Body of pancreas (tissue), 4 donors: ENCODE data around the gene GFAP.

Experiments
- POLR2A ChIP-seq, 3 donors: fragments of 450-650 bp; IDR thresholded peaks; one replicate each; pipeline ENCODE4 v1.6.1; 2016; ENCODE audit warnings: antibody characterized with exemption in 3 of 3, mild to moderate bottlenecking in 2 of 3
- TF ChIP-seq, protein P1 (sequence below), 7 experiments: fragments of 450-650 bp in 4 of 7; fragments of 200-600 bp in 3 of 7; sonication (generic) in 3 of 7; IDR thresholded peaks; one replicate each; pipeline ENCODE4 v1.5.1; 2016 to 2019; ENCODE audit warnings: antibody characterized with exemption in 7 of 7

DNA sequence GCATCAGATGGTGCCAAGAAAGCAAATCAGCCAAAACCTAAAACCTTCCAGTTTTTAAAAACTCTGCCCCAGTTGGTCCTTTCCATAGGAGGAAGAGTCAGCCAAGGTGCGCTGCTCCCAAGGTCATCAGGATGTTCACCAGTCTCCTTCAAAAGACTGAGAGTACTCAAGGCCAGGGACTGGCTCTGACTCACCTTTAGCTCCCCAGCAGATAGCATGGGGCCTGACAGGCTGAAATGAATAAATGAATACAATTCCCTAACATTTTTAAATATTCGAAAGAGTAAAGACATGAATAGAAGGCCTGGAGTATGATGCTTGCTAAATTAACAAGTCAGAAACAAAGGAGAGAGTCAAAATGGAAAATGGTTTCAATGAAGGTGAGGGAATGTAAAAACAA, 35.2 kb downstream of the GFAP start:
- TF ChIP-seq, protein P1, sequence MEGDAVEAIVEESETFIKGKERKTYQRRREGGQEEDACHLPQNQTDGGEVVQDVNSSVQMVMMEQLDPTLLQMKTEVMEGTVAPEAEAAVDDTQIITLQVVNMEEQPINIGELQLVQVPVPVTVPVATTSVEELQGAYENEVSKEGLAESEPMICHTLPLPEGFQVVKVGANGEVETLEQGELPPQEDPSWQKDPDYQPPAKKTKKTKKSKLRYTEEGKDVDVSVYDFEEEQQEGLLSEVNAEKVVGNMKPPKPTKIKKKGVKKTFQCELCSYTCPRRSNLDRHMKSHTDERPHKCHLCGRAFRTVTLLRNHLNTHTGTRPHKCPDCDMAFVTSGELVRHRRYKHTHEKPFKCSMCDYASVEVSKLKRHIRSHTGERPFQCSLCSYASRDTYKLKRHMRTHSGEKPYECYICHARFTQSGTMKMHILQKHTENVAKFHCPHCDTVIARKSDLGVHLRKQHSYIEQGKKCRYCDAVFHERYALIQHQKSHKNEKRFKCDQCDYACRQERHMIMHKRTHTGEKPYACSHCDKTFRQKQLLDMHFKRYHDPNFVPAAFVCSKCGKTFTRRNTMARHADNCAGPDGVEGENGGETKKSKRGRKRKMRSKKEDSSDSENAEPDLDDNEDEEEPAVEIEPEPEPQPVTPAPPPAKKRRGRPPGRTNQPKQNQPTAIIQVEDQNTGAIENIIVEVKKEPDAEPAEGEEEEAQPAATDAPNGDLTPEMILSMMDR (IDR thresholded peaks at IDR 0.05) = no peak
- TF ChIP-seq POLR2A (IDR thresholded peaks at IDR 0.05) = no peak
